NCI-H2029 (cell line): ENCODE data around the gene PSME3IP1.
"Not testable (repeated sequence)": the region's sequence is repeated elsewhere in the genome, so short reads cannot be mapped to it uniquely, and the experiment has no call there.

Experiments
- DNase-seq: peaks from one replicate; lab custom pipeline; 2025; lab: John Stamatoyannopoulos, UW

The PSME3IP1 gene

DNA sequence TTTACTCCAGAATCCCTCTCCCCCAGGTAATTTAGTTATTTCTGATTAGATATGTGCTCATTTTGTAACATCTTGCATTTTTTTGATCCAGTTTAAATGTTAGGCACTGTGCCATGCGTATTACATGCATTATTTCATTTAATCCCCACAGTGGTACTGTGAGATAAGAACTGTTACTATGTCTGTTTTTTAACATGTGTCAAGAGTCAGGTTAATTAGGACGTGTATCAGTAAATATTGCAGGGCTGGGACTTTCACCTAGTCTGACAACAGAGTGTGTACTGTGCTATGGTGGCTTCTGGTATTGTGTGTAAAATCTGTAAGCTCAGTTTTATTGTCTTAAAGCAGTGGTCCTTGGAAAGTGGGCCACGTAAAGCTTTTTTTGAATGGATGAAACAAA lies 10.9 kb upstream of the PSME3IP1 start:
- no peak for DNase-seq

DNA sequence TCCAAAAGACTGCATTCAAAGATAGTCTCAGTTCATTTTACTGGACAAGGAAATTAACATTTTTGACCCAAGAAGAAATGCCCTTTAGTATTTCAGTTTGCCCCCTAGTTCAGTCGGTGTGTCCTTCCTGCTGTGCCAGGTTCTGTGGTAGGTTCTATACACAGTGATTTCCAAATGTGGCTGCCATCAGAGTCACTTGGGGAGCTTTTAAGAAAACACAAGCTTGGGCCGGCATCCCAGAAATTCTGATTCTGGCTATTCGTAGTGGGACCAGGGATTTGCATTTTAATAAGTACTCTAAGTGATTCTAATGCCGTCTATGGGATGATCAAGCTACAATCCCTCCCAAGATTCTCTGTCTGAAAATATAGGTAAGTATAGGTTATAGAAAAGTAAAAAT lies 10.4 kb upstream of the PSME3IP1 start:
- DNase-seq, result no peak

DNA sequence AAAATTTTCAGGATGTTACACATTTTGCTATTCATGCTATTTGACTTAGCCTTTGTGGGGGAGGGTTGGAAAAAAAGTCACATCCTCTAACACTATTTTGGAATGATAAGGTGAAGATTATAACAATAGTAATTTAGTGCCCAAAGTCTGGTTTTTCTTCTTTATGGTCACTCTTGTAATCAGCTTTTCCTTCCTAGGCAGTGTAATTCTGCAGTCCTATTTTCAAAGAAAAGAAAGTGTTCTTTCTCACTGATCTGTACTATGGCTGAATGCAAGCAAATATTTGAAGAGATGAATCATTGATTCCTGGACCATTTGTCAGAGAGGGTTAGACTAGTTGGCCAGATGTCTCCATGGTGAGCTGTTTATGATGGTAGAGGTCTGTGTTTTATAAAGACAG lies 8.7 kb upstream of the PSME3IP1 start:
- DNase-seq, result no peak

DNA sequence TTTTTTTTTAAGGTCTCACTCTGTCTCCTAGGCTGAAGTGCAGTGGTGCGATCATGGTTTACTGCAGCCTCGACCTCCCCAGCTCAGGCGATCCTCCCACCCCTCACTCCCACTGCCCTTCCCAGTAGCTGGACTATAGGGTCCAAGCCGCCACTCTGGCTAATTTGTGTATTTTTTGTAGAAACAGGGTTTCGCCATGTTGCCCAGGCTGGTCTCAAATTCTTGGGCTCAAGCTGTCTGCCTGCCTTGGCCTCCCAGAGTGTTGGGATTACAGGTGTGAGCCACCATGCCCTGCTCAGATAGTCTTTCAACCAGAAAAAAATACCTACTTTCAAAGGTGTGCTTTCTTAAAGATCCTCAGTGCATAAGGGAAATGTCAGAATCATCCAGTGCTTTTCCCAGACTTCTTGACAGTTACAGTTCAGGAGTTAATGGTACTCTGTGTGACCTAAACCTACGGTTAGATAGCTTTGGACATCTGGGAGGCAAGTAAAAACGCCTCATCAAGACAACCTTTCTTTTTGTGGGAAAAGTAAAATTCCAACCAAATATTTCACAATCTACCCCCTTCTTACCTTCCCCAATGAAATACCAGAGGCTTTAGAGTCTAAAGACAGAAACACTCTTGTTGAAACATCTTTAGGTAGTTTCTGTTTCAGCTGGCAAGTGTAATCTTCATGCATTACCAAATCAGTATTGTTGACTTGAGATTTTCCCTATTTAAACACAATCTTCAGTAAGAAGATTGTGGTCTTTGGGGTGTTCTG lies 7.1 kb upstream of the PSME3IP1 start:
- DNase-seq, result no peak

DNA sequence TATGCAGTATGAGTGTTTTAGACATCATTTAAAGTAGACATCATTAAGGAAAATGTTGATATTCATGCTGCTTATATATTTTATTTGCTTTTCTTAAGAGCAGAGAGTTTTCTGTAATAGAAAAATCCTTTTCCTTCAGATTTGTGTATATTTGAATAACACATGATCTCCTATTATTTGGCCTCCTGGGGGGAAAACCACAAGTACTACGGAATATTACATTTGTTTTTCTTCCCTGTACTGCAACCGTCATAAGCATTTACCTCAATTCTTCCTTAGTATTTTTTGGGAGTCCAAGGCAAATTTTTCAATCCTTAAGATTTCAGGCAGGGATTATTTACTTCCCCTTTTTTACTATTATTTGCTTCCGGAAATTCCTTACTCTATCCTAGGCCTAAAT lies 6.3 kb upstream of the PSME3IP1 start:
- no peak for DNase-seq

DNA sequence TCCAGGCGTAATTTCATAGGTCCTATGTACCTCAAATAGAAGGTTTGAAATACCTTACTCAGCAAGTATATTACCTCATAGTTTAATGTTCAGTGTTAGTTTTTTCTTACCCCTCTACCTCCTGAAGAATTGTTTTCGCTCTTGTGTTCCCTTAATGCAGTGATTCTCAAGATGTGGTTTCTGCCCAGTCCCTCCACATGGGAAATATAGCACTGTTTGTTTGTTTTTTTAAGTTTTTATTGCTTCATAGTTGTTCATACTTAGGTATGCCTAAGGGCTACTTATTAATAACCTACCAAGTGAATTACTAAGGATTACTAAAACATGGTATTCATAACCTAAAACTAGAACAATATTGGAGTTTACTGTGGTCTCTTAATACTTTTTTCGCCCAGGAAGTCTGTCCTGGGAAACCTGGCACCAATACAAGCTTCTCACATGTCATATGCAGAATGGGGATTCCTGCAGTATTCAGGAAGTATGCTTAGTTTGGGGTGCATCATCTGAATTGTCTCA lies 5.3 kb upstream of the PSME3IP1 start:
- DNase-seq, result no peak

DNA sequence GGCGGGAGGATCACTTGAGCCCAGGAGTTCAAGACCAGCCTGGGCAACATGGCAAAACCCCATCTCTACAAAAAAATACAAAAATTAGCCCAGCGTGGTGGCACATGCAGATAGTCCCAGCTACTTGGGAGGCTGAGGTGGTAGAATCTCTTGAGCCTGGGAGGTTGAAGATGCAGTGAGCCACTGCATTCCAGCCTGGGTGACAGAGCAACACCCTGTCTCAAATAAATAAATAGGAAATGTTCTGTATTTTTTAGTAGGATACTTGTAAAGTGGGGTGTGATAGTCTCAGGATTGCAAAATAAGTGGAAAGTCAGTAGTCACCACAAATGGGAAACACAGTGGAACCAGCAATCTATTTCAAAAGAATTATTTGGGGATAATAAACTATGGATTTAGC lies 4.3 kb upstream of the PSME3IP1 start:
- no peak for DNase-seq

DNA sequence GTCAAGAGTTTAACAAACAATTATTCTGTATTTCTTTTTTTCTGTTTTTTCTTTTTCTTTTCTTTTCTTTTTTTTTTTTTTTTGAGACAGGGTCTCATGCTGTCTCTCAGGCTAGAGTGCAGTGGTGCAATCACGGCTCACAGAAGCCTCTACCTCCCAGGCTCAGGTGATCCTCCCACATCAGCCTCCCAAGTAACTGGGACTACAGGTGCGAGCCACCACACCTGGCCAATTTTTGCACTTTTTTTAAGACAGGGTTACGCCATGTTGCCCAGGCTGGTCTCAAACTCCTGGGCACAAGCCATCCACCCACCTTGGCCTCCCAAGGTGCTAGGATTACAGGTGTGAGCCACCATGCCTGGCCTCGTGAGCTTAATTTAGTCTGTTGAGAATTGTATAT lies 3.7 kb upstream of the PSME3IP1 start:
- DNase-seq, result not testable (repeated sequence)

DNA sequence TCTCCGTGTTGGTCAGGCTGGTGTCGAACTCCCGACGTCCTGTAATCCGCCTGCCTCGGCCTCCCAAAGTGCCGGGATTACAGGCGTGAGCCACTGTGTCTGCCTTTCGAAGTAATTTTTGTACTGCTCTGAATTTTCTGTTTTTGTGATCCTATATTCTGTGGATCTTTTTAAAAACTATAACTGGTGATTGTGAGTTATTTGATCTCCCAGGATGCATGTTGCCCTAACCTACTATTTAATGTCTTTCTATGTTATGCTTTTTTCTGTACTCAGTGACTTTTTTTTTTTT lies 2.8 kb upstream of the PSME3IP1 start:
- DNase-seq, result no peak

DNA sequence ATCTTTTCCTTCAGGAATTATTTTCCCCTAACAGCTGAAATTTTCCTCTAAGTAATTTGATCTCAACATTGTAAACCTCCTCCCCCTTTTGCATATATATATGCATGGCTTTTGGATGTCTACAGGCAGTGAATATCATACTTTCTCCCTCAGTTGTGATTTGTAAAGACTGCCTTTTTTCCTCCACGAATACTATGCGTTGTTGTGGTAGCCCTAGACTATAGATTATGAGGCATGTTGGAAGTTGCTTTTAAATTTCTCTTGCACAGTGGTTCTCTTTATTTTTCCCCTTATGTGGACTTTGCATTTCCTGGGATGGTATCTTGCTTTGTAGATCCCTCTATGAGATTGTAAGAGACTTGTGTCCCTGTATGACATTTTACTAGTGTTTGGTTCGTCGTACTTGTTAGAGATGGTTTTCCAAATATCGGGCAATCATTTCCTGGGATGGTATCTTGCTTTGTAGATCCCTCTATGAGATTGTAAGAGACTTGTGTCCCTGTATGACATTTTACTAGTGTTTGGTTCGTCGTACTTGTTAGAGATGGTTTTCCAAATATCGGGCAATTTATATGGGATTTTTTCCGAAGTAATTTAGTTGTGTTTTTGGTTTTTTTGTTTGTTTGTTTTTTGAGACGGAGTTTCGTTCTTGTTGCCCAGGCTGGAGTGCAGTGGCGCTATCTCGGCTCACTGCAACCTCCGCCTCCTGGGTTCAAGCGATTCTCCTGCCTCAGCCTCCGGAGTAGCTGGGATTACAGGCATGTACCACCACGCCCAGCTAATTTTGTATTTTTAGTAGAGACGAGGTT lies 2.3 kb upstream of the PSME3IP1 start:
- not testable (repeated sequence) for DNase-seq

DNA sequence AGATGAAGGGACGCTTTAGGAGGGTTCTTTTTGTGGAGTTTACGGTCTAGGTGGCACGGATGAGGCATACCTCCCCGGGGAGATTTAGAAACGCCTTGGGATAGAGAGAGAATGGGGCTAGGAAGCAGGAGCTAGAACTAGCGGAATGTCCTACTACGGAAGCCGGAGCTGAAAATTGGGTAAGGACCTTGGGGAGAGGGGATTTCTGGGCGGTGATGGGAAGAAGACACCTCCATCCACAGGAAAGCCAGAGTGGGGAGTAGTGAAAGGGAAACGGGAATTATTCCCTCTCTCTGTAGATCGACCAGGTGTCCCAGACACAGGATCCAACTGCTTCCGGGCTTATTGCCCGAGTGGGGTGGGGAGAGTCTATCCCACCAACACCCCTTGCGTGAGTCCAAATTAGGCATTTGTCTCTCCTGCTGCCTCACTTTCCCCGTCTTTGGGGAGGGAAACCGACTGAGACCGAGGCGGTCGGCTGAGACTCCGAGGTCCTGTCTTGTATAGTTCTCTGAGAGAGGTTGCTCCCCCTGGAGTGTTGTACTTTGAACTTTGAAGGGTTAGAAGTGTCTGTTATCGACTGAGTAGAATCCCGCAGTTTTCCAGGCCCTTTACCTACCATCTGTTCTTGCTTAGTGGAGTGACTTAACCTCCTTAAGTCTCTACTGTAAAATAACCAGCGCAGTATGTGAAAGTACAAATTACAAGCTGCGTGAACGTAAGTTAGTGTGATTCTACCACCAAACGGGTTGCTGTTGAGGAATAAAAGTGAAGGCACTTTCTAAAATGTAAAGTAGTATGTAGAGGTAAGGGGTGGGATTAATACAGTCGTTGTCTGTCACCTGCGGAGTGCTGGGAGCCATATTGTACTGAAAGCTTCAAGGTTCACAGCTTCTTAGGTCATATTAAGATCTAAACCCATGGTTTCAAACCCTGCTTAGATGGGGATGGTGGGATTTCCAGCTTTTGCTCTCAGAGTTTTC lies 1.3 kb upstream of the PSME3IP1 start:
- DNase-seq, result no peak

DNA sequence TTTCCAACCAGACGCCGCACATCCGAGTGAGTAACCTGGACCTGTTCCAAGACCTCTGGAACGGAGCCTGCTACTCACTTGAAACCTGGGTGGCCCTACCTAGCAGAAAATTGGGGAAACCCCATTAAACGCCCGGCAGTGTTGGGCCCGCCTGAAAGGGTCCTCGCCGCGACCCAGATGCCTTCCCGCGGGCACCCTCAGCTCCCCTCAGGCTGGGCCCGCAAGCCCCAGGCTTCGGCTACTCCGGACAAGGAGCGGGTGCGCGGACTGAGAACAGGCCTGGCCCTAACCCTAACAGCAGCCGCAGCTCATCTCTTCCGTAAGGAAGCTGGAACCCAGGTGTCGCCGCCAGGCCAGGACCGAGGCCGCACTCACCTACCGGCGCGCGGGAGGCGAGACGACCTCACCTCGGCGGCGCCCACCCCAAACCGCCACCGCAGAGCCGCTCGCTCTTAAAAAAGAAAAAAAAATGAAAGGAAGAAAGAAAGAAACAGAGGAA lies 344 bp downstream of the PSME3IP1 start:
- no peak for DNase-seq

DNA sequence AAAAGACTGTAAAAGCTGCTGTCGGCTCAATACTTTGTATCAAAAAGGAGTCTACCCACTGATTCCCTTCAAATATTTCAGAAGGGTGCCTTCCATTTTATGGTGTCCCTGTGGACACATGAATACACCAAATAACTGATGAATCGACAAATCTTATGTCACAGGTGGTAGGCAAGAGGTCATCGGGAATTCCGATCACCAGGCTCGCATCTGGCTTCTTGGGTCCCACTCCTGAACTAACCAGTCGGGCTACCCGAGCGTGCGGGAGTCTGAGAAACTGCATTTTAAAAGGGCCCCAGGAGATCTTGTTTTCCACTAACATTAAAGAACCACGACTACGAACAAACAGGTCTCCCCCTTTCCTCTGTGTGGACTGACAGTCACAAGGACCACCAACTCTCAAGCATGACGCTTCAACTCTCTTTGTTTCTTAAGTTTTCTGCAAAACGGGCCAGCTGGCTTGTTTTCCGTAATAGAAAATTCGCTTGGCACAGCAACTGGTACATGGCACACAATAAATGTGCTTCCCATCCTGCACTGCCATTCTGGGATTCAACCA lies 873 bp downstream of the PSME3IP1 start:
- no peak for DNase-seq

DNA sequence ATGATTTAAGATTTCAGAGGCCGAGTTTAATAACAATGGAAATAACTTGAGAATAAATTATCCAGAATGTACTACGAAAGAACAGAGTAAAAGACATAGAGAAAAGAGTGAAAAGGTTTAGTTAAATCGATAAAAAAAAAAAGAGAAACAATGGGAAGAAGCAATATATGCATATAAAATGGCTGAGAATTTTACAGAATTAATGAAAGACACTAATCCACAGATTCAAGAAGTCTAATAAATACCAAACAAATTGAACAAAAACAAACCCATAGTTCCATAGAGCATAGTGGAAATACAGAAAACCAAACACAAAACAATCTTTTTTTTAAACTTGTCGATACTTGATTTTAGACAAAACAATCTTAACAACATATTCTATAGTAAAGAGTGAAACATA lies 1.7 kb downstream of the PSME3IP1 start:
- no peak for DNase-seq

DNA sequence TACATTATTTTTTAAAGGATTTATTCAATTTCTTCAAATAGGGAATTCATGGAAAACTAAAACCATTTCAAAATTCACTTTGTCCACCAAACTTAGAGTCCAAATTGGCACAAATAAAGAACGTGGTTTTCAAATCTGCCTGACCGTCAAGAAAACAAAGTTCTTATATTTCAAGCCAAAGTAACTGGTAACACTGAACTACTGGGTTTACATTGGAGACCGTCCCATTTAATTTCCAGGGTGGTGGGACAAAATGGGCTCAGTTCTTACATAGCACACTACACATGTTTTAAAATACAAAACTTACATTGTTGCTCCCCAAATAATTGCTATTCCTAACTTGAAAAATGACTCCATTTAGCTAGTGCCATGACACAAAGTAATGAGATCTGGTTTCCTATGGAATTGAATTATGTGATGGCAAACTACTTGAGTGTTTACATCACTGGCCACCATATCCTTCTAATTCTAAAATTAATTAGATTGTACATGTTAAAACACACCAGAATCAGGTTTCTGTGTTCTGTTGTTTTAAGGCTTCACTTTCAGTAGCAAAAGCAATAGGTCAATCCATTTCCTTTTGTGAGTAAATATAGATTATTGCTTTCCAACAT lies 6.5 kb downstream of the PSME3IP1 start:
- DNase-seq, result no peak

DNA sequence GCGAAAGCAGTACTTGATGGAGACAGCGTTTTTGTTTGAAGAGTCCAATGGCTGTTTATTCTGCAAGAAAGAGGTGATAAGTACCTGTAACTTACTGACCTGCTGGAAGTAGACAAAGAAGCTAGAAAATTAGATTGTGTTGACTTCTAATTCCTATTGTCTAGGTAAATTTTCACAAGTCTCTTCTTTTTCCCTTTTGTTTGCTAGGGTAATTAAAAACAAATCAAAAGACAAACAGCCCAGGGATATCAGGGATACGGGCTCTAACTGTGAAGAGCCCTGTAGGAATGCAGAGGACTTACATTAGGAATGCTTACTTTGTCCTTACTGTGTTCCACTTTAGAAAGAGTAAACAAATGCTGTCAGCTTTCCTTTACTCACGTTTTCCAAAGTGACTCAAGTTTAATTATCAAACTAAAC lies 7.0 kb downstream of the PSME3IP1 start:
- no peak for DNase-seq

DNA sequence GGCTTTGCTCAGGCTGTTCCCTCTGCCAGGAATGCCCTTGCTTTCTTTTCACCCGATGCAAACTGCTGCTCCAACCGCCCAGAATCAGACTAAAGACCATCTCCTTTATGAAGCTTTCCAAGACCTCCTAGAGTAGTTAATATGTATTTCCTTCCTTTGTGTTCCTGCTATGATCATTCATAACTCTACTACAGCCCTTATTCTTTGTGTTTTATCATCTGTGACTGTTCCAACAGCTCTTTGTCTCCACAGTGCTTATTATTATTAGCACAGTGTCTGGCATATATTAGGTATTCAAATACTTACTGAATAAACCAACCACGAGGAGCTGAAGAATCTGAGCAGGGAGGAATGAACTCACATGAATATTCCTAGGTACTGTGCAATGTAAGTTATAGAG lies 7.6 kb downstream of the PSME3IP1 start:
- no peak for DNase-seq

DNA sequence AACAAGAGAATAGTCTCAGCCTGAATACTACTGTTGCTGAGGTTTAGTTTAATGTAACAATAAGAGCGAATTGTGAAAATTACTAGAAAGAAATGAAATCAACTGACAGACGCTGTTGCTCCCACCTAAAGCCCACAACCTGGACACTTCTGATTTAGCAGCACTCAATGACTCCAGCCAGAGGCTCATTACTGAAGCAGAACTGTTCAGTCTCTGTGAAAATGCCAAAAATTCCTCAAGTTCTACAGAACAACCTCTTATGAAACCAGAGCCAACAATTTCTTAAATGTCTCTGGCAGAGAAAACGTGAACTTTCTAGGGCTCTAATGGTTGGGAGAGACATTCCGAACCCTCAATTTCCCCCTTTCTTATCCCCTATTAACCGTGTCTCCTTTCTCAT lies 9.9 kb downstream of the PSME3IP1 start:
- DNase-seq, result no peak

DNA sequence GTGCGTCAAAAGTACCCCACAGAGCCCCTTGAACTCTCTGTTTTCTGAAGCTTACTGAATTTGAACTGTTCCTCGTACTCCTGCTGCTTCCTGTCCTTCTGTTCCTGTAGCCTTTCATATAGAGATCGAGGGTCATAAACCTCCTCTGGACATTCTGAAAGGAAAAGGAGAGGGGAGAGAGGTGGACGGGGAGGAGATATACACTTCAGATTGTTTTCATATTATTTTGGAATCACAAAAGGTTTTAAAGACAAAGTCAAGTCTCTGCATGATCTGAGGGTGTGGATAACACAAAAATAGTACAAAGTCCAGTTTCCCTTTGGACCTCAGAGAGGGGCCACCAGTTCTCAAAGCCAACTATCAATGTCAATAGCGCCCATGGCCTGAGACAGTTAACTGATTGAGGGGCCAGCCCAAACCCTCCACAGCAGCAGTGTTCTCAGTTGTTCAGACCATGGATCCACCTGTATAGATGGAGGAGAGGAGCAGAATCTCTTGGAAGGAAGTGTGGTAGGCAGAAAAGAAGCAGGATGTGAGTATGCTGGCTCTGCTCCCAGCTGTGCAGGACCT lies 13.0 kb downstream of the PSME3IP1 start:
- DNase-seq, result no peak

DNA sequence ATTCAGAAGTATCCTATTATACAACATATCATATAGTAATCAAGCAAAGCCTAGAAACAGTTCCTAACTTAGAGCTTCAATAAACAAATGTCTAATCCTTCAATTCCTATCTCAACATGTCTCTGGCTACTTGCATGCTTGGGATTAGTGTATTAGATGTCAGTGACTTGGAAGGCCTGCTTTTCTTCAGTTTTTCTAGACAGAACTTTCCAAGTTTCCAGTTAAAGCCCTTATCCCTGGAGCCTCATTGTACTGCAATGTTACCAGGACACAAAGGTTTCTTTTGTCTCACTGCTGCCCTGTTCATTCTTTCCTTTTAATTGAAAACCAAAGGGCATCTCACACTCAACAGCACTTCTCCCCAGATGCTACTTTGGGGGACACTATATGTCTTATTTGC lies 16.5 kb downstream of the PSME3IP1 start:
- no peak for DNase-seq

DNA sequence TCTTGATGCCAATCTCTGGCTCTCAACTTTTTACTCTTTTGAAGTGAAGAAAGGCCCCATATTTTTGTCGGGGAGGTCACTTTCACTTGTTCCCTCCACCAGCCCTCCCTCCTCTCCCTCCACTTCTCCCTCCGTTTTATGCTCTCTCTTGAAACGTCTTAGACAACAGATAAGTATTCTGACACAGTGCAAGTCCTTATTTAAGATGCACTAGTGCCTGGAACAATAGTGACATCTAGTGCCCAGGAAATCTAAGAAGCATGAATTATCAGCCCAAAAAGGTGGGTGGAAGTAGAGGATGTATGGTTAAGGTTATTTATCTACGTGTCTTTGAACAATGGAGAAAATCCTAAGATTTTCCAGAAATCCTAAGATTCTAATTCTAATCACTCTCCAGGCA lies 17.9 kb downstream of the PSME3IP1 start:
- DNase-seq, result no peak
